GM10847 (cell line): ENCODE measurements around the gene ADAMTS12.

Experiments used
- POLR2A ChIP-seq: IDR thresholded peaks from 2 replicates; pipeline ENCODE4 v1.6.1; 2011; ENCODE audit not compliant: insufficient read length; ENCODE audit errors: extremely low read depth

The ADAMTS12 gene

DNA sequence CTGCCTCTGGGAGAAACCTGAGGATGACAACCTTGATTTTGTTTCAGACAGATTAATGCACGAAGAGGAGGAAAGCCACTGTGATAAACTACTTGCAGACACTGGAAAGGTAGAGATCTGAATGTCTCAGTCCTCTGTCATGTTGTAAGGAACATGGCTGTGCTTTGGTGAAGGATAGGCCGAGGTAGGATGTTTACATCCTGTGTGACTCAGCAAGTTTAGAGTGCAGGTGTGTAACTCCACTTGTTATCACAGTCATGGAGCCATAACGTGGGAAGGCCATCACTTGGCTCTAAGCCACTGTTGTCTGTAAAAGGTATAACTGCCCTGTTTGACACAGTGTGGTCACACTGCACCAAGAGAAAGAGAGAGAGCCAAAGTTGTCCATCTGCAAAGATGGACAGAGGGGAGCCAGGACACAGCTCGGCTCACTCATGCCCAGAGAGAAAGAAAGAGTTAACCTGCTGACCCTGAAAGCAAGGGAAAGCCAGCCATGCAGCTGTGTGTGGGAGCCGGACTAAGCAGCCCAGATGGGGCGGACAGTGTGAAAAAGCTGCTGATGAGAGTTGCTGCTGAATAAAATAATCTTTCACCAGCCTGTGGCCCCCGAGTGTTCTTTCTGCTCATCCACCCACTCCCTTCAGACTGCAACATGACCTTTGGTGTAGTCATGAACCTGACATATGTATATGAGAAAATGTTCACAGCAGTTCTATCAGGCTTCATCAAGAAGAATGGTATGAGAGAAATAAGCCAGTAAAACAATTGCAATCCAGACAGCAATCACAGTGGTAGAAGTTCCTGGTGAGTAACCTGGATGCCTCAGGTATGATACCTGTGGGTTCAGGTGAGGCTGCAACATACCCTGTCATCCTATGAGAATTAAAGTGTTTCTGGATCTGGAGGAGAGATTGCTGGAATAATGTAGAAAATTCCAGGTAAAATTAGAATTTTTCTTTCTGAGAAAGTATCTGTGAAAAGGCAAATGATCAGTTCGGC, 335.2 kb downstream of the ADAMTS12 start:
- TF ChIP-seq POLR2A, result no peak

DNA sequence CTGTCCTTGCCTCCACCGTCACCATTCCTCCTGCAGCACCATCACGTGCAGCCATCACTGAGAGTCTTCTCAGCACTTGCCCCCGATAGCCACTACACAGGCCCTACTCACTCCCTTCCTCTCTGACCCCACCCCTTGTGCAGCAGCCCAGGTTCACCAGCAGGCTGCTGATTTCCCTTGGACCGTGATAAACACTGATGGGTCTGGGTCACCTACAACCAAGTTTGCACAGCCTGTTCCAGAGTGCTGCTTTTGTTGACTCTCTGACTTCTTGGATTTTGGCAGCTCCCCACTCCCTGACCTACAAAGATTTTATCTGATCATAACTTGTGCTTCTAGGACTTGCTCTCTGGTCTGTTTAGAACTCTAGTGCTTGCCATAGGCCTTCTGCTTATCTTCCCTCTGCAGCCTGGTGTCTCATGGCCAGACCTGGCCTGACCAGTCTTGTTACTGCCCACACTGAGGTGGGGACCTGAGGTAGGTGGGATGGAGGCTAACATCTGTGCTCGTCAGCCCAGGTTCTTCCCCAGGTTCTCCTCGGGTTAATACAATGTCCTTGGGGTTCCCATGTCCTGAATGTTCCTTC, 341.7 kb downstream of the ADAMTS12 start:
- no peak for TF ChIP-seq POLR2A

GRCh38 chr5:33539212-33539611, 352.6 kb downstream of the ADAMTS12 start:
- TF ChIP-seq POLR2A, result no peak

DNA sequence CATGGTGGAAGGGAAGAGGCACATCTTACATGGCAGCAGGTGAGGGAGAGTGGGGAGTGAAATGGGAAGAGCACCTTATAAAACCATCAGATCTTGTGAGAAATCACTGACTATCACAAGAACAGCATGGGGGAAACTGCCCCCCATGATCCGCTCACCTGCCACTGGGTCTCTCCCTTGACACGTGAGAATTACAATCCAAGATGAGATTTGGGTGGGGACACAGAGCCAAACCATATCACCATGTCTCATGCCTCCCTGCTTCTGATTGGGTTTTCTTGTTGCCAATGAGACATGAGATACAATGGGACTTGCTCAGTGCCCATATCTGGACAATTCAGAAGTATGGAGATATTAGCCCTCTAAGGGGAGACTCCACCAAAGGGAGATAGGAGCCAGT, 353.6 kb downstream of the ADAMTS12 start:
- TF ChIP-seq POLR2A, result no peak

DNA sequence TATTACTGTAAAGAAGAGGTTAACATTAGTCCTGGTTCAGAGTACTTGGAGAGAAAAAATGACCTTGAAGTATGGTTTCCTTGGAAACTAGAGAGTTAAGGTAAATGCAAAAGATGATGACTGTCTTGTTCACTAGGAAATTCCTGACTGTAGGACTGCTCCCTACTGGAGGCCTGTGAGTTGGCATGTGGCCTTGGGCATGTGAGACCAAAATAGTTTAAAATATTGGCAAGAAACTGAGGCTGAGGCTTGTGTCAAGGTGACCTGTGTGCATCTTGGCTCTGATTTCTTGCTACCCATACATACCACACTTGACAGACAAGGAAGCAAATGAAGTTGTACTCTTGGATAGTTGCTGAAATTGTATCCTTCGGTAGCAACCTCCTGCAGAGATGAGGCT, 354.6 kb downstream of the ADAMTS12 start:
- TF ChIP-seq POLR2A, result no peak

DNA sequence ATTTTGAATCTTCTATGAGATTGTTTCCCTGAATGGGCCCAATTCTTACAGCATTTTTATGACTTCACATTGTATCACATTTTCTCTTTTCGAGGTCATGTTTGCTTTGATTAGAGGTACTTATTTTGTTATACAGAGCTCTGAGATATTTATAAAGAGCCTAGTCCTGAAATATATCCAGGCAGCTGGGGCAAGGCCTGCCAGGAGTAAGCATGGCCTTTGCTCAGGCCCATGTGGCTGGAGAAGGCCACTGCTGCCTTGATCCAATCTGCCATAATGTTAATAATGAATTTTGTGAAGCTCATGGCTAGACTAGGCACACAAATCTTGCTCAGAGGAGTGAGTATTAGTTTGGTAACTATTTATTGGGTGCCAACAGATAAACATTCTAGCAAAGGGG, 355.0 kb downstream of the ADAMTS12 start:
- no peak for TF ChIP-seq POLR2A

DNA sequence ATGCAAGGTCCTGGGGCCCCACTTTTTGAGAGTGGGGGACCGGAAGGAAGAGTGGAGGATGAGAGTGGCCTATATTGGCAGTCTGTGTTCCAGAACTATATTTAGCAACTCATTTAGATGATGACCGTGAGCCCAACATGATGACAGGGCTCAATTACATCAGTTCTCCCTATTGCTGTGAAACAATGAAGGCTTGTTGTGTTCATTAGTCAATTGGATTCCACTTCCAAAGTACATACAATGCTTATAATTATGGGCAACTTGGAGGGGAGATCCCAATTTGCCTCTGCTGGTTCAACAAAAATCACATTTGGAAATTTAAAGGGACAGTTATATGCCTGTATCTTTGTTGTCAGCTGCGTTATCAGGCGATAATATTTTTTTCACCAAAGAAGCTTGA, 360.0 kb downstream of the ADAMTS12 start:
- no peak for TF ChIP-seq POLR2A

- TF ChIP-seq POLR2A, result no peak
Measured at GRCh38 chr5:33531037-33531298, 360.8 kb downstream of the ADAMTS12 start.

GRCh38 chr5:33530183-33531036, 361.4 kb downstream of the ADAMTS12 start:
- TF ChIP-seq POLR2A, result no peak

- no peak for TF ChIP-seq POLR2A
Measured at GRCh38 chr5:33527696-33528095, 364.1 kb downstream of the ADAMTS12 start.

DNA sequence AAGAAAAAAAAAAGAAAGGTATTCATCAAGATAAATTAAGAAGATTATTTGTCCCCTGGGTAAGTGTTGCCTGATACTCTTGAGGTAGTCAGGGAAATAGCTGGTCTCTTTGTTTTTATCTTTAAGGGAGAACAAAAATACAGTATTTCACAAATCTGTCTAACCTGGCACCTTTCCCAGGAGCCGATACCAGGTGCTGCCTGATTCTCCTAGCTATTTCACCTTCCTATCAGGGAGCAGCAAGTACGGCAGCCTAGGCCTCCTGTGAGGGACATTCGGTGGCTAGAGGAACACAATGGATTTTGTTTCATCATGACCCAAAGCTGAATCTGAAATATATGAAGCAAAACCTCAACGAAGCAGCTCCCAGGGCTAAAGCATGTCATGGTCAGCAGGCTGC, 365.0 kb downstream of the ADAMTS12 start:
- no peak for TF ChIP-seq POLR2A

GRCh38 chr5:33524476-33524875, 367.3 kb downstream of the ADAMTS12 start:
- no peak for TF ChIP-seq POLR2A

- TF ChIP-seq POLR2A, result no peak
Measured at GRCh38 chr5:33523208-33523771, 368.5 kb downstream of the ADAMTS12 start.

DNA sequence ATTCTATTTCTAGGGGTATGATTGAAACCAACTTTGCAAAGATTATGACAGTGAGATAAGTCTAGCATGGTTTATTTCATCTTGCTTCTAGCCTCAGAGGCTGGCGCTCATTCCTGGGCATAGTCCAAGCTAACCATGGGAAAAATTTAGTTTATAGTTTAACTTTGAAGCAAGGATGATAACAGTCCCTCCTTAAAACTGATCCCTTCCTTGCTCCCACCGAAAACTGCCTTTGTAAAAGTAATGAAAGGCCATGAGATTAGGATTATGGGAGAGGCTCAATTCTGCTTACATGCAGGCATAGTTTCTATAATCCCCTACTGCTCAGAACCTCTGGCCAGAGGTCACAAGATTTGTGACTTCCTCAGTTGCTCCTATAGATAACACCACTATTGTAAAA, 375.4 kb downstream of the ADAMTS12 start:
- no peak for TF ChIP-seq POLR2A

DNA sequence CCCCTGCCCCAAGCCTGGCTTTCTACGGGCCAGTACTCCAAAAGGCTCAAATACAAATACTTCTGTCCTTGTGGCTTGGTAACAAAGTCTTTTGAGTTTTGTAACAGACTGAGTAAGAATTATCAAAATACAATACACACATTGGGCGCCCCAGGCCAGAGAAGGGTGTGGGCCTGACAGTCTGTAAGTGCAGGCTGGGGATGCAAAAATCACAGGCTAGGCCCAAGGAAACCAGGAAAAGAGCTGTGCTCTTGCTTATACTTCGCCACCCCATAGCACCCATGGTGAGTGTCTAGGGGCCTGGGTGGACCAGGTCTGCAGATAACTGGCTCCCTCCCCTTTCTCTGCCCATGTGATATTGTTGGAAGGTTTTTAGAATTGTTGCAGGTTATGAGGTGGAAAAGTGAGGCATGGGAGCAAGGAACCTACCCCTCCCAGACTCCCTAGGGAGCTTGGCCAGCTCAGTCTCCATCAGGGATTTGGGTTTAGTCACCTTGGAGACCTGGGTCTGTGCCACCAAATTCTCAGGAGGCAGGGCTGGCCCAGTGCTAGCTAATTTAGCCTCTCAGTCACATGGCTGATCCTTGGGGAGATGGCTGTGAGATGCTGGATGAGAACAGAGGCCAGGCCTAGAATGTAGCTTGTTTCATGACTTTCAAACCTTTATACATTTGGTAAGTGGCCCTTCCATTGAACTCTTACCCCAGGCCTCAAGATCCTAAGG, 378.2 kb downstream of the ADAMTS12 start:
- TF ChIP-seq POLR2A, result no peak
